Sigmoid colon (tissue), 4 donors: ENCODE measurements around the gene DIRAS1.

Experiments
- EP300 ChIP-seq, 4 donors: sonication (generic); formaldehyde crosslinking; IDR thresholded peaks; one replicate each; pipeline ENCODE4 v1.6.1; 2017; ENCODE audit warnings: antibody characterized with exemption in 4 of 4
- POLR2A ChIP-seq, 2 donors: fragments of 450-650 bp; IDR thresholded peaks; one replicate each; pipeline ENCODE4 v1.6.1; 2016; ENCODE audit warnings: antibody characterized with exemption in 2 of 2, mild to moderate bottlenecking in 2 of 2, moderate library complexity in 2 of 2
- TF ChIP-seq, protein P1 (sequence below), 4 experiments: fragments of 450-650 bp in 3 of 4; fragments of 200-600 bp in 1 of 4; IDR thresholded peaks; one replicate each; pipeline ENCODE4 v1.5.1; 2016 to 2019; ENCODE audit warnings: antibody characterized with exemption in 4 of 4, mild to moderate bottlenecking in 3 of 4, moderate library complexity in 2 of 4

DNA sequence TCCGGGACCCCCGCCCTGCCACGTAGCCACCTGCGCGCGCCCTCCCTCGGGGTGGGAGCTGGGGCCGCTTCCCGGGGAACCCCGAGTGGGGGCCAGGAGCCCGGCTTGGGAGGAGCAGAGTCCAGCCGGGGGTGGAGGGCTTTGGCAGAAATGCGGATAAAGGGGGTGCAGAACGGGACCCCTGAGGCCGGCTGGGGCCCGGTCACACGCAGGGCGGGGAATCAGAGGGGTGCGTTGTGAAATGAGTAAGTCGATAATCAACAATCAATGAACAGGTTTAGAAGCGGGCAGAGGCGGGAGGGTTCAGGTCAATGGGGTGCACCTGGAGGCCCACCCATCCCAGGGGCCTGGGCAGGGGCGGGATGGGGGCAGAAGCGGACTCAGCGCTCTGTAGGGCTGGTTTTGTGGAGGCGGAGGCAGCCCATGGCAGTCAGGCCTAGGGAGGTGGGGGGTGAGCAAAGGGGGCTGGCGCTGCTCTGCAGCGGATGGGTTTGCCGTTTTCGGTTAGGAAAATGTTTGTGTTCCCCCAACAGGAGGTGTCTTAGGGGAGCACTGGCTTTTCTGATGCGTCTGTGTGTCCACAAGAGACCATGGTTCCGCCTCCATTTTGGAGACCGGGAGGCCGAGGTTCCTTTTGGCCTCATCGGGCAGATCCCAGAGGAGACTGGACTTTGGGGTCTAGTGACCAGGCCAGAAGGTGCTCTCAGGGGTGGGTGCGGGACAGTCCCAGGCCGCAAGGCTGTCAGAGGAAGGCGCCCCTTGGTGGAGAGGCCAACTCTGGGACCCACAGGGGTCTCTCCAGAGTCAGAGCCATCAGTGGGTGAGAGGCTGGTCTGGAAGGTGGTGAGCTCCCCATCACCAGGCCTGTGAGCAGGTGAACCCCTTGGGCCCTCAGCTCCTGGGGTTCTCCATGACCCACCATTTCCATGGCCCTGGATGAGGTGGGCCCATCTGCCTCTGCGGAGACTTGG lies 683 bp upstream of the DIRAS1 start:
- TF ChIP-seq POLR2A (IDR thresholded peaks at IDR 0.05), result no peak
- TF ChIP-seq EP300 (IDR thresholded peaks at IDR 0.05), result no peak
- TF ChIP-seq, protein P1, sequence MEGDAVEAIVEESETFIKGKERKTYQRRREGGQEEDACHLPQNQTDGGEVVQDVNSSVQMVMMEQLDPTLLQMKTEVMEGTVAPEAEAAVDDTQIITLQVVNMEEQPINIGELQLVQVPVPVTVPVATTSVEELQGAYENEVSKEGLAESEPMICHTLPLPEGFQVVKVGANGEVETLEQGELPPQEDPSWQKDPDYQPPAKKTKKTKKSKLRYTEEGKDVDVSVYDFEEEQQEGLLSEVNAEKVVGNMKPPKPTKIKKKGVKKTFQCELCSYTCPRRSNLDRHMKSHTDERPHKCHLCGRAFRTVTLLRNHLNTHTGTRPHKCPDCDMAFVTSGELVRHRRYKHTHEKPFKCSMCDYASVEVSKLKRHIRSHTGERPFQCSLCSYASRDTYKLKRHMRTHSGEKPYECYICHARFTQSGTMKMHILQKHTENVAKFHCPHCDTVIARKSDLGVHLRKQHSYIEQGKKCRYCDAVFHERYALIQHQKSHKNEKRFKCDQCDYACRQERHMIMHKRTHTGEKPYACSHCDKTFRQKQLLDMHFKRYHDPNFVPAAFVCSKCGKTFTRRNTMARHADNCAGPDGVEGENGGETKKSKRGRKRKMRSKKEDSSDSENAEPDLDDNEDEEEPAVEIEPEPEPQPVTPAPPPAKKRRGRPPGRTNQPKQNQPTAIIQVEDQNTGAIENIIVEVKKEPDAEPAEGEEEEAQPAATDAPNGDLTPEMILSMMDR (IDR thresholded peaks at IDR 0.05), result no peak
